ENCODE results near the gene CLEC4D. TPM values are rescaled to one million over a fixed set of nuclear protein-coding genes. Genes with fewer than 3 reads are reported as not detected.

Gene CLEC4D
- polyA plus RNA-seq, 1 donor (not counting 4 experiments of a cell fraction or from before 2014, with no cell fraction given) = not detected

GRCh38 chr12:8504351-8504750 lies 9.0 kb upstream of the CLEC4D start:
- Histone ChIP-seq H3K36me3 (ENCODE audit: control insufficient read depth in 2 of 2, extremely low read depth in 1 of 2, insufficient read depth in 2 of 2, low read length in 2 of 2) (no peaks in the 10 kb centered on the region), H3K4me1 (ENCODE audit: control insufficient read depth, extremely low read depth, insufficient read depth, low read length) (no peaks in the 10 kb centered on the region), H3K27ac (ENCODE audit: control insufficient read depth, insufficient read depth, low read length) (no peak overlapping the region), H3K9me3 (ENCODE audit: control insufficient read depth, low read depth, low read length) (no peaks in the 10 kb centered on the region), H3K4me3 (ENCODE audit: control insufficient read depth in 2 of 3, extremely low read depth in 1 of 3, insufficient read depth in 2 of 3, low read depth in 1 of 3, low read length in 3 of 3) (no peak overlapping the region), H4K20me1 (ENCODE audit: control insufficient read depth, extremely low read depth, insufficient read depth, low read length) (no peaks in the 10 kb centered on the region), H3K27me3 (ENCODE audit: control insufficient read depth, extremely low read depth, insufficient read depth, low read length) (no peaks in the 10 kb centered on the region), H3K9me1 (ENCODE audit: control insufficient read depth, extremely low read depth, insufficient read depth, low read length) (no peaks in the 10 kb centered on the region), H2AFZ (ENCODE audit: control insufficient read depth, low read length) (no peak overlapping the region), H3K4me2 (ENCODE audit: control insufficient read depth, extremely low read depth, insufficient read depth, low read depth, low read length) (no peak overlapping the region), H3K79me2 (ENCODE audit: control insufficient read depth, insufficient read depth, low read length) (no peaks in the 10 kb centered on the region), H3K9ac (ENCODE audit: control insufficient read depth, extremely low read depth, insufficient read depth, low read length) (no peak overlapping the region)
- no peak for FAIRE-seq
- no peak for TF ChIP-seq EZH2 (IDR thresholded peaks at IDR 0.05; ENCODE audit: low read length)
- TF ChIP-seq CTCF (optimal IDR thresholded peaks at IDR 0.05 in 1 of 3, IDR thresholded peaks at IDR 0.05 in 1 of 3, conservative IDR thresholded peaks at IDR 0.05 in 1 of 3; ENCODE audit: extremely low read depth in 1 of 3, insufficient read depth in 2 of 3, low read length in 3 of 3) = no peak
- dilution Hi-C loops (cut with MboI; ENCODE audit: extremely low pct_ligation_motif_present, low sequenced_read_pairs) = no loop called here
- no peak for DNase-seq (ENCODE audit: low read depth, low spot score)

- no peak overlapping the region for H2AFZ ChIP-seq (ENCODE audit: control insufficient read depth, low read length)
- H3K36me3 ChIP-seq (ENCODE audit: control insufficient read depth in 2 of 2, extremely low read depth in 1 of 2, insufficient read depth in 2 of 2, low read length in 2 of 2) = no peaks in the 10 kb centered on the region
- H3K4me3 ChIP-seq (ENCODE audit: control insufficient read depth in 2 of 3, extremely low read depth in 1 of 3, insufficient read depth in 2 of 3, low read depth in 1 of 3, low read length in 3 of 3) = no peak overlapping the region
- no peaks in the 10 kb centered on the region for H3K9me3 ChIP-seq (ENCODE audit: control insufficient read depth, low read depth, low read length)
- H3K4me2 ChIP-seq (ENCODE audit: control insufficient read depth, extremely low read depth, insufficient read depth, low read depth, low read length) = no peak overlapping the region
- no peak for TF ChIP-seq EZH2 (IDR thresholded peaks at IDR 0.05; ENCODE audit: low read length)
- no peak for TF ChIP-seq CTCF (optimal IDR thresholded peaks at IDR 0.05 in 1 of 3, IDR thresholded peaks at IDR 0.05 in 1 of 3, conservative IDR thresholded peaks at IDR 0.05 in 1 of 3; ENCODE audit: extremely low read depth in 1 of 3, insufficient read depth in 2 of 3, low read length in 3 of 3)
- no peak overlapping the region for H3K27ac ChIP-seq (ENCODE audit: control insufficient read depth, insufficient read depth, low read length)
- no peak for FAIRE-seq
- H3K27me3 ChIP-seq (ENCODE audit: control insufficient read depth, extremely low read depth, insufficient read depth, low read length) = no peaks in the 10 kb centered on the region
- H3K79me2 ChIP-seq (ENCODE audit: control insufficient read depth, insufficient read depth, low read length) = no peaks in the 10 kb centered on the region
- no peak overlapping the region for H3K9ac ChIP-seq (ENCODE audit: control insufficient read depth, extremely low read depth, insufficient read depth, low read length)
- no peaks in the 10 kb centered on the region for H3K9me1 ChIP-seq (ENCODE audit: control insufficient read depth, extremely low read depth, insufficient read depth, low read length)
- H4K20me1 ChIP-seq (ENCODE audit: control insufficient read depth, extremely low read depth, insufficient read depth, low read length) = no peaks in the 10 kb centered on the region
- DNase-seq (ENCODE audit: low read depth, low spot score) = no peak
- H3K4me1 ChIP-seq (ENCODE audit: control insufficient read depth, extremely low read depth, insufficient read depth, low read length) = no peaks in the 10 kb centered on the region
- dilution Hi-C loops (cut with MboI; ENCODE audit: extremely low pct_ligation_motif_present, low sequenced_read_pairs) = no loop called here
Observed at GRCh38 chr12:8507596-8507995, 5.7 kb upstream of the CLEC4D start.

All from keratinocyte (primary cell).